Measurements from ENCODE around the gene TFAM. TPM values are rescaled to one million over a fixed set of nuclear protein-coding genes. Genes with fewer than 3 reads are reported as not detected.

Gene TFAM
- total RNA-seq, 8 experiments from 2014 or later: 26.1 to 64.8 (median 30.7) TPM

DNA sequence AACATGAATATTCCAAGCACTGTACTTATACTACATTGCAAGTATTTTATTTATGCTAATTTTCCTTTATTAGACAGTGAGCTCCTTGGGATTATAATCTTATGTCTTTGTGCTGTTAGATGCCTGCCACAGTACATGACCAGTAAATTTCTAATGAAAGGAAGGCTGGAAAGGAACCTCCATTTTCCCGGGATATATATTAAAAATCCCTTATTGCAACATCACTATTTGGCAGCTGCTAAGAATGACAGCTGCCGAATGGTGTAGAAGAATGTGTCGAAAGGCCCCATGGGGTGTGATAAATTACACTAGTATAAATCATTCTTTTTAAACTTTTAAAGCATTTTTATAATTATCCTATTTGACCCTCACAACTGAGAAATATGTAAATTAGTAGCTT lies 59.1 kb downstream of the TFAM start:
- no peak overlapping the region for H3K4me3 ChIP-seq
- H3K27ac ChIP-seq: no peak overlapping the region
- in situ Hi-C loops (cut with MboI; ENCODE audit: low pct_unique_long_range_greater_than_20kb in 2 of 9, low sequenced_read_pairs in 9 of 9, unreplicated experiment in 9 of 9): no loop called here
- no peak for ATAC-seq (replicated peaks in 6 of 8)
- H3K4me1 ChIP-seq (replicated peaks in 1 of 2): no peaks in the 10 kb centered on the region
- WGBS, 10 experiments: 0 to 100% (median 56%) methylated on average over 1 to 3 of the region's 3 CpGs

DNA sequence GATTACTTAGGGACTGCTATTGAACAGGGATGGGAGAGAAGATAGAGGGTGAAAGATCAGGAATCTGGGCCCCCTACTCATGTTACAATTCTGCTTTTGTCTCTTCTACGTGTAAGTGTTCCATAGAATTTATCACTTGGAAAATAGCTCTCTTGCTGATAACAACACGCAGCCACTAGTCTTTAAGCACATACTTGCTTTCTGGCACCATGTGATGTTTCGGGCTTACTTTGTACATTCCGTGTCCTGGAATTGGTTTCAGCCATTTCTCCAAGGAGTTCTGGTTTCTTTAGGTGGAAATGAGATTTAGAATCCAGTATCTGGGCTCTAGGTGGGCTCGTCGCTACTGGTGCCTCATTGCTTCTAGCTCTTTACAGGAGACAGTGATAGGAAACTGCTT lies 59.7 kb downstream of the TFAM start:
- no peak overlapping the region for H3K27ac ChIP-seq
- no peaks in the 10 kb centered on the region for H3K4me1 ChIP-seq (replicated peaks in 1 of 2)
- ATAC-seq (replicated peaks in 6 of 8): no peak
- in situ Hi-C loops (cut with MboI; ENCODE audit: low pct_unique_long_range_greater_than_20kb in 2 of 9, low sequenced_read_pairs in 9 of 9, unreplicated experiment in 9 of 9): no loop called here
- H3K4me3 ChIP-seq: no peak overlapping the region
- WGBS, 10 experiments: 43 to 93% (median 73%) methylated on average over 1 to 6 of the region's 6 CpGs

DNA sequence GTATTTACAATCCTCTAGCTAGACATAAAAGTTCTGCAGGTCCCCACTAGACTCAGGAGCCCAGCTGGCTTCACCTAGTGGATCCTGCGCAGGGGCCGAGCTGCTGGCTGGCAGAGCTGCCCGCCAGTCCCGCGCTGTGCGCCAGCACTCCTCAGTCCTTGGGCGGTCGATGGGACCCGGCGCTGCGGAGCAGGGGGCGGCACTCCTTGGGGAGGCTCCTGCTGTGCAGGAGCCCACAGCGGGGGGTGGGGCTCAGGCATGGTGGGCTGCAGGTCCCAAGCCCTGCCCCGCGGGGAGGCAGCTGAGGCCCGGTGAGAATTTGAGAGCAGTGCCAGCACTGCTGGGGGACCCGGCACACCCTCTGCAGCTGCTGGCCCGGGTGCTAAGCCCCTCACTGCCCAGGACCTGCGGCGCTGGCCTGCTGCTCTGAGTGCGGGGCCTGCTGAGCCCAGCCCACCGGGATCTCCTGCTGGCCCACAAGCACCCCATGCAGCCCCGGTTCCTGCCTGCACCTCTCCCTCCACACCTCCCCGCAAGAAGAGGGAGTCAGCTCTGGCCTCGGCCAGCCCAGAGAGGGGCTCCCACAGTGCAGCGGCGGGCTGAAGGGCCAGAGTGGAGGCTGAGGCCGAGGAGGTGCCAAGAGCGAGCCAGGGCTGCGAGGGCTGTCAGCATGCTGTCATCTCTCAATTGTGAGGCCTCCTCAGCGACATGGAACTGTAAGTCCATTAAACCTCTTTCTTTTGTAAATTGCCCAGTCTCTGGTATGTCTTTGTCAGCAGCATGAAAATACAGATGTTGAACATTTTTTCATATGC lies 63.1 kb downstream of the TFAM start:
- Histone ChIP-seq H3K4me1 (replicated peaks in 1 of 2) (no peaks in the 10 kb centered on the region), H3K4me3 (no peak overlapping the region), H3K27ac (no peak overlapping the region)
- in situ Hi-C loops (cut with MboI; ENCODE audit: low pct_unique_long_range_greater_than_20kb in 2 of 9, low sequenced_read_pairs in 9 of 9, unreplicated experiment in 9 of 9): no loop called here
- no peak for ATAC-seq (replicated peaks in 6 of 8)
- WGBS, 10 experiments: 43 to 100% (median 81%) methylated on average over 1 to 4 of the region's 31 CpGs; no CpG with 5 or more reads in 2 of the 10 experiments

Other genes with a start within 250 kb of the TFAM start
- 10 to 100 TPM in 7 of 8 experiments, 1 to 10 TPM in 1; 8.5 to 12.4 (median 11.6) TPM for gene IPMK, start 117.5 kb upstream of the TFAM start, total RNA-seq
- gene CISD1, start 116.2 kb upstream of the TFAM start, total RNA-seq: 10 to 100 TPM; 32.0 to 65.0 (median 41.4) TPM
- 10 to 100 TPM; 11.5 to 27.3 (median 20.8) TPM for gene UBE2D1, start 50.4 kb upstream of the TFAM start, total RNA-seq
- 10 to 100 TPM in 1 of 8 experiments, 1 to 10 TPM in 5, under 1 TPM in 2; 0.15 to 28.2 (median 3.2) TPM for gene BICC1, start 127.5 kb downstream of the TFAM start, total RNA-seq